Astrocyte of the hippocampus (primary cell): ENCODE results near the gene LMTK2.
A peak's percentile ranks its signal among the peaks of the same experiment; 100 is the strongest.

ENCODE experiments used
- DNase-seq: peaks from one replicate; pipeline ENCODE4 v3.0.0; 2011; ENCODE audit warnings: low read depth, low spot score

LMTK2 gene

GRCh38 chr7:98234429-98235147, 127.9 kb downstream of the LMTK2 start:
- no peak for DNase-seq

GRCh38 chr7:98235901-98236300, 129.2 kb downstream of the LMTK2 start:
- no peak for DNase-seq

GRCh38 chr7:98236355-98237185, 129.9 kb downstream of the LMTK2 start:
- no peak for DNase-seq

- no peak for DNase-seq
Observed at GRCh38 chr7:98238076-98238475, 131.4 kb downstream of the LMTK2 start.

- DNase-seq = peak; percentile 70
Observed at GRCh38 chr7:98238976-98239375, 132.3 kb downstream of the LMTK2 start.

- DNase-seq = peak; percentile 69
Observed at GRCh38 chr7:98240961-98241673, 134.5 kb downstream of the LMTK2 start.

GRCh38 chr7:98241674-98242241, 135.1 kb downstream of the LMTK2 start:
- DNase-seq = no peak

GRCh38 chr7:98242342-98242741, 135.7 kb downstream of the LMTK2 start:
- DNase-seq = no peak

- DNase-seq = no peak
Observed at GRCh38 chr7:98242934-98243333, 136.3 kb downstream of the LMTK2 start.

- DNase-seq = no peak
Observed at GRCh38 chr7:98244871-98245270, 138.2 kb downstream of the LMTK2 start.

- no peak for DNase-seq
Observed at GRCh38 chr7:98248156-98248555, 141.5 kb downstream of the LMTK2 start.

GRCh38 chr7:98249106-98249505, 142.4 kb downstream of the LMTK2 start:
- DNase-seq = no peak

GRCh38 chr7:98250789-98251188, 144.1 kb downstream of the LMTK2 start:
- no peak for DNase-seq

- no peak for DNase-seq
Observed at GRCh38 chr7:98251231-98251600, 144.6 kb downstream of the LMTK2 start.

GRCh38 chr7:98251601-98252424, 145.2 kb downstream of the LMTK2 start, which contains the start of gene TECPR1:
Gene TECPR1 (minus strand): TSS chr7:98252232. CDS start chr7:98246146, 6,086 bp downstream.
- peak; percentile 97 for DNase-seq

GRCh38 chr7:98252425-98253054, 145.9 kb downstream of the LMTK2 start:
- no peak for DNase-seq

GRCh38 chr7:98254516-98254915, 147.9 kb downstream of the LMTK2 start:
- DNase-seq = no peak

- peak; percentile 62 for DNase-seq
Observed at GRCh38 chr7:98254951-98255610, 148.4 kb downstream of the LMTK2 start.

- DNase-seq = no peak
Observed at GRCh38 chr7:98256431-98256830, 149.8 kb downstream of the LMTK2 start.

- DNase-seq = no peak
Observed at GRCh38 chr7:98257701-98258100, 151.0 kb downstream of the LMTK2 start.
